K562 (cell line): Measurements from ENCODE around the gene MADD. TPM values are rescaled to one million over a fixed set of nuclear protein-coding genes. Genes with fewer than 3 reads are reported as not detected.

Experiments
- BHLHE40 ChIP-seq: IDR thresholded peaks from 2 replicates; pipeline ENCODE4 v1.6.1; 2011; ENCODE audit warnings: low read length, improper control_type of control experiment
- CBX5 ChIP-seq: IDR thresholded peaks from 2 replicates; pipeline ENCODE4 v1.6.1; 2014; ENCODE audit warnings: low read depth, borderline replicate concordance
- CREM ChIP-seq: IDR thresholded peaks from 2 replicates; pipeline ENCODE4 v1.6.1; 2014; ENCODE audit warnings: antibody characterized with exemption, low read depth
- EP300 ChIP-seq: IDR thresholded peaks from 2 replicates; pipeline ENCODE4 v1.6.1; 2012; ENCODE audit warnings: low read length, improper control_type of control experiment
- FOXJ3 ChIP-seq: sonication (generic); formaldehyde crosslinking; IDR thresholded peaks from 2 replicates; pipeline ENCODE4 v1.4.0; 2020; ENCODE audit warnings: mild to moderate bottlenecking, missing genetic modification reagents
- FOXK2 ChIP-seq, 2 experiments: fragments of 450-650 bp; IDR thresholded peaks in 1 of 2; conservative IDR thresholded peaks in 1 of 2; 2 replicates each; pipeline ENCODE4 v1.6.1; 2016; ENCODE audit warnings: low read depth in 2 of 2, mild to moderate bottlenecking in 1 of 2
- GABPB1 ChIP-seq: sonication (generic); formaldehyde crosslinking; IDR thresholded peaks from 2 replicates; pipeline ENCODE4 v1.8.0; 2022; ENCODE audit warnings: mild to moderate bottlenecking, missing genetic modification reagents
- IFI16 ChIP-seq: fragments of 250-450 bp; sonication (Bioruptor Pico); IDR thresholded peaks from 2 replicates; pipeline ENCODE4 v2.1.2; 2022; ENCODE audit warnings: mild to moderate bottlenecking, inconsistent platforms
- JUNB ChIP-seq: fragments of 450-650 bp; formaldehyde crosslinking; conservative IDR thresholded peaks from 2 replicates; pipeline ENCODE4 v1.4.0; 2020; ENCODE audit warnings: mild to moderate bottlenecking
- KLF16 ChIP-seq: IDR thresholded peaks from 2 replicates; pipeline ENCODE4 v1.6.1; 2016; ENCODE audit warnings: antibody characterized with exemption
- SMARCB1 ChIP-seq: IDR thresholded peaks from 2 replicates; pipeline ENCODE4 v1.6.1; 2011; ENCODE audit warnings: improper control_type of control experiment, low read depth; ENCODE audit not compliant: insufficient read length
- TEAD1 ChIP-seq, 2 experiments: fragments of 450-650 bp in 1 of 2; sonication (generic) in 1 of 2; formaldehyde crosslinking; IDR thresholded peaks; 2 replicates each; pipeline versions ENCODE4 v1.4.0 to v1.8.0; 2020 to 2022; ENCODE audit warnings: mild to moderate bottlenecking in 2 of 2, missing genetic modification reagents in 1 of 2
- TSC22D4 ChIP-seq: fragments of 450-650 bp; IDR thresholded peaks from 2 replicates; pipeline ENCODE4 v1.6.1; 2016; ENCODE audit warnings: missing genetic modification characterization, missing biosample characterization, control low read depth
- ZFP1 ChIP-seq: fragments of 450-650 bp; formaldehyde crosslinking; IDR thresholded peaks from 2 replicates; pipeline ENCODE4 v1.4.0; 2020; ENCODE audit warnings: mild to moderate bottlenecking, mixed read lengths
- ZKSCAN1 ChIP-seq: fragments of 150-350 bp; IDR thresholded peaks from 2 replicates; pipeline ENCODE4 v1.6.1; 2016; ENCODE audit warnings: low read depth, low read length
- ZNF431 ChIP-seq: sonication (generic); formaldehyde crosslinking; IDR thresholded peaks from 2 replicates; pipeline ENCODE4 v1.8.0; 2022; ENCODE audit warnings: mild to moderate bottlenecking, missing genetic modification reagents
- polyA plus RNA-seq, 8 experiments: library from polyadenylated mRNA; depleted of rRNA in 4 of 8; stranded (reverse) in 5 of 8; unstranded in 3 of 8; fragments of >200 nt; fragmentation: Nextera tagmentation in 2 of 8; fragmentation: Illumina TruSeq in 1 of 8; extraction: Ambion mirVana in 2 of 8; extraction: Trizol in 1 of 8; gene quantifications; 2 replicates each; pipeline versions ENCODE4 v1.2.1 to v1.2.3, GENCODE V29; 2011 to 2014; ENCODE audit warnings: inconsistent platforms in 1 of 8, missing spikeins in 1 of 8
- total RNA-seq, 7 experiments: library from RNA; depleted of rRNA in 6 of 7; stranded (reverse); fragments of >200 nt in 6 of 7; fragmentation: Illumina TruSeq in 2 of 7; extraction: Trizol in 2 of 7; gene quantifications; 2 replicates each; pipeline versions ENCODE4 v1.2.1 to v1.2.3, GENCODE V29; 2011 to 2021; ENCODE audit warnings: low replicate concordance in 1 of 7
- TF ChIP-seq, protein P1 (sequence below): fragments of 250-450 bp; sonication (Bioruptor Pico); IDR thresholded peaks from 2 replicates; pipeline ENCODE4 v1.5.0; 2022; ENCODE audit warnings: mild to moderate bottlenecking
- TF ChIP-seq, protein P2 (sequence below), 2 experiments: IDR thresholded peaks; 2 replicates each; pipeline ENCODE4 v1.6.1; 2012; ENCODE audit warnings: improper control_type of control experiment in 2 of 2, low read depth in 2 of 2, low read length in 2 of 2, borderline replicate concordance in 1 of 2
- TF ChIP-seq, protein P3 (sequence below): sonication (generic); formaldehyde crosslinking; IDR thresholded peaks from 2 replicates; pipeline ENCODE4 v1.8.0; 2023; ENCODE audit warnings: missing genetic modification reagents, mild to moderate bottlenecking, borderline replicate concordance

The MADD gene
- total and polyA plus RNA-seq, 9 of the 15 experiments (the other 6 are each of a cell fraction or from before 2014, with no cell fraction given): 0.68 to 57.6 (median 33.6) TPM

DNA sequence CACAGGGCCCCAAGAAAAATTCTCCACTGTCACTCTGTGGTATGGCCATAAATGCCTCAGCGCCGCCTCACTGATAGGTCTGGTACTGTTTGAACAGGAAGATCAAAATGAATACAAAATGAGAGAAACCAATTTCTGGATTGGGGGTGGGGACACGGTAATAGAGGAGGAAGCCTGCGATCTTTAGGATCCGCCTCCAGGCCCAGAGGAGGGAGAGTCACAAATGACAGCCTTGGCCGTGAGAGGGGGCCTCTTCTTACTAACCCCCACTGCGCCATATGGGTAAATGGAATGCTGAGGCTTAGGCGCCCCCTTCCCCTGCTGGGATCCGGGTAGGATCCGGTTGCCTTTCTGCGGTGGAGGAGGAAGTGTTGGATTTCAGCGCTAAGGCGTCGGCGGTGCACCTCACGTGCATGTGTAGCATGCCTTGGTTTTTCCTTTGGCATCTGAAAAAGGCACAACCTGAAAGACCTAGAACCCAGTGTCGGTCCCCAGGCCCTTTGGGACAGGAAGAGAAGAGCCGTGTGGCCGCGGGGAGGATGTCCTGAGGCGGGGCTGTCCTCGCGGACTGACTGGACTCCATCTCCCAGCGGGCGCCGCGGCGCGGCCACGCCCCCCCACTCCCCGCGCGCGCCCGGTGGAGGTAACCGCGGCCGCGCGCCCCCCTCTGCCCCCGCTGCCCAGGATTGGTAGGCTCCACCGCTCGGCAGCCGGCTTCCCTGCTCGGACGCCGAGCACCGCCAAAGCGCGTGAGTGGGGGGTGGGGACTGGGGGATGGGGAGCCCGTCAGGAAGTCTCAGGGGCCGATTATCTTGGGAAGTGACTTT, 718 bp upstream of the MADD start (continued):
- TF ChIP-seq GABPB1 (peak; percentile 58; the same call in 1 of the 2 replicates), SMARCB1 (no peak), ZNF431 (CRISPR knock-in tag) (no peak), FOXJ3 (no peak), ZFP1 (CRISPR knock-in tag) (no peak), JUNB (CRISPR knock-in tag) (no peak), TEAD1 (CRISPR knock-in tag; IDR thresholded peaks at IDR 0.05) (peak in 1 of 2 experiments; percentile 75; a peak in 1 of 4 replicates), FOXK2 (conservative IDR thresholded peaks at IDR 0.05 in 1 of 2, IDR thresholded peaks at IDR 0.05 in 1 of 2; ENCODE audit: low read depth in 2 of 2) (peak; percentile 46 to 99; a peak in 3 of 4 replicates), TSC22D4 (no peak), CREM (peak; percentile 44; the same call in 1 of the 2 replicates), KLF16 (no peak), EP300 (no peak), BHLHE40 (peak; percentile 96), ZKSCAN1 (no peak), CBX5 (no peak), IFI16 (CRISPR knock-in tag) (no peak)
- TF ChIP-seq, protein P1, sequence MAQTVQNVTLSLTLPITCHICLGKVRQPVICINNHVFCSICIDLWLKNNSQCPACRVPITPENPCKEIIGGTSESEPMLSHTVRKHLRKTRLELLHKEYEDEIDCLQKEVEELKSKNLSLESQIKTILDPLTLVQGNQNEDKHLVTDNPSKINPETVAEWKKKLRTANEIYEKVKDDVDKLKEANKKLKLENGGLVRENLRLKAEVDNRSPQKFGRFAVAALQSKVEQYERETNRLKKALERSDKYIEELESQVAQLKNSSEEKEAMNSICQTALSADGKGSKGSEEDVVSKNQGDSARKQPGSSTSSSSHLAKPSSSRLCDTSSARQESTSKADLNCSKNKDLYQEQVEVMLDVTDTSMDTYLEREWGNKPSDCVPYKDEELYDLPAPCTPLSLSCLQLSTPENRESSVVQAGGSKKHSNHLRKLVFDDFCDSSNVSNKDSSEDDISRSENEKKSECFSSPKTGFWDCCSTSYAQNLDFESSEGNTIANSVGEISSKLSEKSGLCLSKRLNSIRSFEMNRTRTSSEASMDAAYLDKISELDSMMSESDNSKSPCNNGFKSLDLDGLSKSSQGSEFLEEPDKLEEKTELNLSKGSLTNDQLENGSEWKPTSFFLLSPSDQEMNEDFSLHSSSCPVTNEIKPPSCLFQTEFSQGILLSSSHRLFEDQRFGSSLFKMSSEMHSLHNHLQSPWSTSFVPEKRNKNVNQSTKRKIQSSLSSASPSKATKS: no peak
- TF ChIP-seq, protein P2, sequence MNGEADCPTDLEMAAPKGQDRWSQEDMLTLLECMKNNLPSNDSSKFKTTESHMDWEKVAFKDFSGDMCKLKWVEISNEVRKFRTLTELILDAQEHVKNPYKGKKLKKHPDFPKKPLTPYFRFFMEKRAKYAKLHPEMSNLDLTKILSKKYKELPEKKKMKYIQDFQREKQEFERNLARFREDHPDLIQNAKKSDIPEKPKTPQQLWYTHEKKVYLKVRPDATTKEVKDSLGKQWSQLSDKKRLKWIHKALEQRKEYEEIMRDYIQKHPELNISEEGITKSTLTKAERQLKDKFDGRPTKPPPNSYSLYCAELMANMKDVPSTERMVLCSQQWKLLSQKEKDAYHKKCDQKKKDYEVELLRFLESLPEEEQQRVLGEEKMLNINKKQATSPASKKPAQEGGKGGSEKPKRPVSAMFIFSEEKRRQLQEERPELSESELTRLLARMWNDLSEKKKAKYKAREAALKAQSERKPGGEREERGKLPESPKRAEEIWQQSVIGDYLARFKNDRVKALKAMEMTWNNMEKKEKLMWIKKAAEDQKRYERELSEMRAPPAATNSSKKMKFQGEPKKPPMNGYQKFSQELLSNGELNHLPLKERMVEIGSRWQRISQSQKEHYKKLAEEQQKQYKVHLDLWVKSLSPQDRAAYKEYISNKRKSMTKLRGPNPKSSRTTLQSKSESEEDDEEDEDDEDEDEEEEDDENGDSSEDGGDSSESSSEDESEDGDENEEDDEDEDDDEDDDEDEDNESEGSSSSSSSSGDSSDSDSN (IDR thresholded peaks at IDR 0.05; ENCODE audit: borderline replicate concordance in 1 of 2, low read depth in 2 of 2, low read length in 2 of 2): no peak; a peak in 1 of 4 replicates
- TF ChIP-seq, protein P3, sequence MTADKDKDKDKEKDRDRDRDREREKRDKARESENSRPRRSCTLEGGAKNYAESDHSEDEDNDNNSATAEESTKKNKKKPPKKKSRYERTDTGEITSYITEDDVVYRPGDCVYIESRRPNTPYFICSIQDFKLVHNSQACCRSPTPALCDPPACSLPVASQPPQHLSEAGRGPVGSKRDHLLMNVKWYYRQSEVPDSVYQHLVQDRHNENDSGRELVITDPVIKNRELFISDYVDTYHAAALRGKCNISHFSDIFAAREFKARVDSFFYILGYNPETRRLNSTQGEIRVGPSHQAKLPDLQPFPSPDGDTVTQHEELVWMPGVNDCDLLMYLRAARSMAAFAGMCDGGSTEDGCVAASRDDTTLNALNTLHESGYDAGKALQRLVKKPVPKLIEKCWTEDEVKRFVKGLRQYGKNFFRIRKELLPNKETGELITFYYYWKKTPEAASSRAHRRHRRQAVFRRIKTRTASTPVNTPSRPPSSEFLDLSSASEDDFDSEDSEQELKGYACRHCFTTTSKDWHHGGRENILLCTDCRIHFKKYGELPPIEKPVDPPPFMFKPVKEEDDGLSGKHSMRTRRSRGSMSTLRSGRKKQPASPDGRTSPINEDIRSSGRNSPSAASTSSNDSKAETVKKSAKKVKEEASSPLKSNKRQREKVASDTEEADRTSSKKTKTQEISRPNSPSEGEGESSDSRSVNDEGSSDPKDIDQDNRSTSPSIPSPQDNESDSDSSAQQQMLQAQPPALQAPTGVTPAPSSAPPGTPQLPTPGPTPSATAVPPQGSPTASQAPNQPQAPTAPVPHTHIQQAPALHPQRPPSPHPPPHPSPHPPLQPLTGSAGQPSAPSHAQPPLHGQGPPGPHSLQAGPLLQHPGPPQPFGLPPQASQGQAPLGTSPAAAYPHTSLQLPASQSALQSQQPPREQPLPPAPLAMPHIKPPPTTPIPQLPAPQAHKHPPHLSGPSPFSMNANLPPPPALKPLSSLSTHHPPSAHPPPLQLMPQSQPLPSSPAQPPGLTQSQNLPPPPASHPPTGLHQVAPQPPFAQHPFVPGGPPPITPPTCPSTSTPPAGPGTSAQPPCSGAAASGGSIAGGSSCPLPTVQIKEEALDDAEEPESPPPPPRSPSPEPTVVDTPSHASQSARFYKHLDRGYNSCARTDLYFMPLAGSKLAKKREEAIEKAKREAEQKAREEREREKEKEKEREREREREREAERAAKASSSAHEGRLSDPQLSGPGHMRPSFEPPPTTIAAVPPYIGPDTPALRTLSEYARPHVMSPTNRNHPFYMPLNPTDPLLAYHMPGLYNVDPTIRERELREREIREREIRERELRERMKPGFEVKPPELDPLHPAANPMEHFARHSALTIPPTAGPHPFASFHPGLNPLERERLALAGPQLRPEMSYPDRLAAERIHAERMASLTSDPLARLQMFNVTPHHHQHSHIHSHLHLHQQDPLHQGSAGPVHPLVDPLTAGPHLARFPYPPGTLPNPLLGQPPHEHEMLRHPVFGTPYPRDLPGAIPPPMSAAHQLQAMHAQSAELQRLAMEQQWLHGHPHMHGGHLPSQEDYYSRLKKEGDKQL (CRISPR knock-in tag): no peak
